Tibial artery (tissue), 4 donors: ENCODE measurements around the gene GABRD.

Experiments used
- DNase-seq, 2 donors: peaks; one replicate each; pipeline ENCODE4 v3.0.0-alpha.2; 2019
- H3K27ac ChIP-seq, 2 donors: fragments of 200-600 bp; sonication (generic) in 1 of 2; 1 replicate in 1 of 2; 2 replicates in 1 of 2; pipeline ENCODE4 v1.5.1; 2018 to 2019; ENCODE audit warnings: mild to moderate bottlenecking in 1 of 2
- H3K27me3 ChIP-seq, 2 donors: fragments of 200-600 bp; sonication (generic) in 1 of 2; one replicate each; pipeline versions ENCODE4 v1.5.1 to v1.6.0; 2016 to 2019
- H3K36me3 ChIP-seq, 3 donors: fragments of 200-600 bp; sonication (generic) in 2 of 3; one replicate each; pipeline ENCODE4 v1.5.1; 2016 to 2019; ENCODE audit warnings: mild to moderate bottlenecking in 2 of 3
- H3K4me1 ChIP-seq, 4 donors: fragments of 200-600 bp; sonication (generic) in 2 of 4; 1 replicate in 3 of 4; 2 replicates in 1 of 4; pipeline ENCODE4 v1.5.1; 2016 to 2019
- H3K4me3 ChIP-seq, 2 donors: fragments of 200-600 bp; sonication (generic) in 1 of 2; 1 replicate in 1 of 2; 2 replicates in 1 of 2; pipeline ENCODE4 v1.5.1; 2018 to 2019; ENCODE audit warnings: mild to moderate bottlenecking in 2 of 2
- H3K9me3 ChIP-seq, 3 donors: fragments of 200-600 bp; sonication (generic) in 1 of 3; one replicate each; pipeline ENCODE4 v1.5.1; 2016 to 2019
- intact Hi-C: fragments of 100-400 bp; cut with DNase I; formaldehyde crosslinking; loops from one replicate; pipeline ENCODE4 v1.15.0; 2023; ENCODE audit warnings: low total_unique reads
- TF ChIP-seq, protein P1 (sequence below), 2 experiments: fragments of 200-600 bp in 1 of 2; fragments of 450-650 bp in 1 of 2; IDR thresholded peaks; one replicate each; pipeline ENCODE4 v1.5.1; 2017 to 2019; ENCODE audit warnings: antibody characterized with exemption in 2 of 2, mild to moderate bottlenecking in 1 of 2, moderate library complexity in 1 of 2

The GABRD gene

GRCh38 chr1:2061065-2061778 lies 42.1 kb downstream of the GABRD start:
- Histone ChIP-seq H3K4me1 (no peaks in the 10 kb centered on the region), H3K36me3 (peaks cover 0 to 2% (median 0%) of the 10 kb centered on the region in 3 donors), H3K27me3 (peaks cover 0 to 29% of the 10 kb centered on the region in 2 donors), H3K9me3 (peaks cover 8 to 25% (median 12%) of the 10 kb centered on the region in 3 donors), H3K4me3 (no peak overlapping the region), H3K27ac (no peak overlapping the region)
- no peak for DNase-seq
- intact Hi-C loops: no loop called here
- TF ChIP-seq, protein P1, sequence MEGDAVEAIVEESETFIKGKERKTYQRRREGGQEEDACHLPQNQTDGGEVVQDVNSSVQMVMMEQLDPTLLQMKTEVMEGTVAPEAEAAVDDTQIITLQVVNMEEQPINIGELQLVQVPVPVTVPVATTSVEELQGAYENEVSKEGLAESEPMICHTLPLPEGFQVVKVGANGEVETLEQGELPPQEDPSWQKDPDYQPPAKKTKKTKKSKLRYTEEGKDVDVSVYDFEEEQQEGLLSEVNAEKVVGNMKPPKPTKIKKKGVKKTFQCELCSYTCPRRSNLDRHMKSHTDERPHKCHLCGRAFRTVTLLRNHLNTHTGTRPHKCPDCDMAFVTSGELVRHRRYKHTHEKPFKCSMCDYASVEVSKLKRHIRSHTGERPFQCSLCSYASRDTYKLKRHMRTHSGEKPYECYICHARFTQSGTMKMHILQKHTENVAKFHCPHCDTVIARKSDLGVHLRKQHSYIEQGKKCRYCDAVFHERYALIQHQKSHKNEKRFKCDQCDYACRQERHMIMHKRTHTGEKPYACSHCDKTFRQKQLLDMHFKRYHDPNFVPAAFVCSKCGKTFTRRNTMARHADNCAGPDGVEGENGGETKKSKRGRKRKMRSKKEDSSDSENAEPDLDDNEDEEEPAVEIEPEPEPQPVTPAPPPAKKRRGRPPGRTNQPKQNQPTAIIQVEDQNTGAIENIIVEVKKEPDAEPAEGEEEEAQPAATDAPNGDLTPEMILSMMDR (IDR thresholded peaks at IDR 0.05): no peak

DNA sequence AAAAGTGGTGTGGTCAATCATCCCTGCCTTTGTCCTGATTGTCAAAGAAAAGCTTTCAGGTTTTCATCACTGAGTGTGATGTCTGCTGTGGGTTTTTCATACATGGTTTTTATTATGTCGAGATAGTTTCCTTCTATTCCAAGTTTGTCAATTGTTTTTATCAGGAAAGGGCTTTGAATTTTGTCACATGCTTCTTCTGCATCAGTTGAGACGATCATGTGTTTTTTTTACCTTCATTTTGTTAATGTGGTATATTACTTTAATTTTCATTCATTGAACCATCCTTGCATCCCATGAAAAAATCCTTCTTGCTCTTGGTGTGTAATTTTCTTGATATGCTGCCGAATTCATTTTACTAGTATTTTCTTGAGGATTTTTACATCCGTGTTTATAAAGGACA lies 46.6 kb downstream of the GABRD start:
- H3K9me3 ChIP-seq: peaks cover 8 to 26% (median 12%) of the 10 kb centered on the region in 3 donors
- intact Hi-C loops: no loop called here
- no peak overlapping the region for H3K4me3 ChIP-seq

GRCh38 chr1:2067393-2067792 lies 48.2 kb downstream of the GABRD start:
- H3K27me3 ChIP-seq: peaks cover 0 to 42% of the 10 kb centered on the region in 2 donors
- H3K9me3 ChIP-seq: peaks cover 8 to 26% (median 12%) of the 10 kb centered on the region in 3 donors
- no peak overlapping the region for H3K4me3 ChIP-seq
- TF ChIP-seq, protein P1 (IDR thresholded peaks at IDR 0.05): no peak
- no peaks in the 10 kb centered on the region for H3K4me1 ChIP-seq
- intact Hi-C loops: no loop called here
- H3K36me3 ChIP-seq: peaks cover 0 to 3% (median 0%) of the 10 kb centered on the region in 3 donors
- no peak overlapping the region for H3K27ac ChIP-seq
- no peak for DNase-seq

More for the DNA sequence above, 46.6 kb downstream of the GABRD start:
- no peaks in the 10 kb centered on the region for H3K4me1 ChIP-seq
- H3K27me3 ChIP-seq: peaks cover 0 to 42% of the 10 kb centered on the region in 2 donors
- H3K27ac ChIP-seq: no peak overlapping the region
- no peak for DNase-seq
- H3K36me3 ChIP-seq: peaks cover 0 to 3% (median 0%) of the 10 kb centered on the region in 3 donors
- TF ChIP-seq, protein P1 (IDR thresholded peaks at IDR 0.05): no peak

GRCh38 chr1:2067981-2068380 lies 48.8 kb downstream of the GABRD start:
- Histone ChIP-seq H3K4me3 (no peak overlapping the region), H3K9me3 (peaks cover 8 to 26% (median 12%) of the 10 kb centered on the region in 3 donors), H3K27ac (no peak overlapping the region), H3K27me3 (peaks cover 0 to 48% of the 10 kb centered on the region in 2 donors), H3K4me1 (no peaks in the 10 kb centered on the region), H3K36me3 (peaks cover 0 to 3% (median 0%) of the 10 kb centered on the region in 3 donors)
- intact Hi-C loops: no loop called here
- DNase-seq: no peak
- TF ChIP-seq, protein P1 (IDR thresholded peaks at IDR 0.05): no peak

DNA sequence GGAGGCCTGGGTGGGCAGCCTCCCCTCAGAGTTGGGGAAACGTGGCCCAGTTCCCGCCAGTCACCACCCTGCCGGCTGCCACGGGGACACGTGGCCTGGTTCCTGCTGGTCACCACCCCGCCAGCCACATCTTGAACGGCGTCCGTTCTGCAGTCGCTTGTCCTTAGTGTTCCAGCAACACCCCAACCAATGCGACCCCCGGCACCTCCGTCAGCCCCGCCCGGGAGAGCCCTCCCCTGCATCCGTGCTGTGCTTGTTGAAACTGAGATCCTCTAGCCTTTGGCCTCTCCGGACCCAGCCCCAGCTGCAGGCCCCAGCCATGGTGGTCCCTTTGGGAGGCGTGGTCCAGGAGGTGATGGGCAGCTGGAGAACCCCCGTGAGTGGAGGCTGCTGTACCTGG lies 49.8 kb downstream of the GABRD start:
- no peak for DNase-seq
- H3K27me3 ChIP-seq: peaks cover 0 to 55% of the 10 kb centered on the region in 2 donors
- no peak overlapping the region for H3K4me3 ChIP-seq
- peaks cover 0 to 10% (median 0%) of the 10 kb centered on the region in 3 donors for H3K36me3 ChIP-seq
- no peak overlapping the region for H3K27ac ChIP-seq
- TF ChIP-seq, protein P1 (IDR thresholded peaks at IDR 0.05): no peak
- H3K9me3 ChIP-seq: peaks cover 8 to 24% (median 12%) of the 10 kb centered on the region in 3 donors
- intact Hi-C loops: no loop called here
- peaks cover 0 to 6% (median 2%) of the 10 kb centered on the region in 4 donors for H3K4me1 ChIP-seq
